Endothelial cell of umbilical vein (primary cell): Measurements from ENCODE around the gene TNP1. TPM values are rescaled to one million over a fixed set of nuclear protein-coding genes. Genes with fewer than 3 reads are reported as not detected.

ENCODE experiments used
- BruUV-seq: library from RNA; stranded (reverse); fragments of 400-500 nt; replicated peaks from 2 replicates; lab custom pipeline; 2021; lab: Mats Ljungman, UMichigan
- CTCF ChIA-PET: fragments of 300-600, 350-600 bp; sonication (Branson Sonifier 250); formaldehyde crosslinking; loops from one replicate; lab custom pipeline; 2021; ENCODE audit warnings: antibody characterized with exemption, inconsistent platforms; lab: Charles Lee
- POLR2A ChIA-PET: fragments of 300-600, 350-600 bp; sonication (Branson Sonifier 250); formaldehyde crosslinking; loops from one replicate; lab custom pipeline; 2021; ENCODE audit warnings: antibody characterized with exemption, inconsistent platforms; lab: Charles Lee
- DNase-seq: peaks from one replicate; pipeline ENCODE4 v3.0.0-alpha.2; 2011; ENCODE audit warnings: low read depth, low spot score
- FAIRE-seq: peaks from 2 replicates; lab custom pipeline; 2011; peaks lifted over from hg19 to GRCh38; lab: Jason Lieb, UNC
- H2AFZ ChIP-seq: 2 replicates; pipeline ENCODE4 v1.6.0; 2012; ENCODE audit warnings: low read depth, low read length, control low read depth, inconsistent platforms
- H3K27ac ChIP-seq: 2 replicates; pipeline ENCODE4 v1.5.1; 2011; ENCODE audit warnings: low read depth, mild to moderate bottlenecking, control low read depth, low read length, moderate library complexity; ENCODE audit not compliant: insufficient read depth
- H3K27me3 ChIP-seq, 2 experiments: 2 replicates each; pipeline versions ENCODE4 v1.6.0 to v1.6.1; 2011; ENCODE audit warnings: low read length in 2 of 2, mixed read lengths in 1 of 2; ENCODE audit not compliant: control insufficient read depth in 2 of 2, insufficient read depth in 2 of 2
- H3K36me3 ChIP-seq, 2 experiments: 2 replicates in 1 of 2; 3 replicates in 1 of 2; pipeline ENCODE4 v1.5.1; 2011; ENCODE audit warnings: low read length in 2 of 2, mild to moderate bottlenecking in 1 of 2, moderate library complexity in 1 of 2; ENCODE audit not compliant: control insufficient read depth in 2 of 2, insufficient read depth in 2 of 2; ENCODE audit errors: extremely low read depth in 1 of 2
- H3K4me1 ChIP-seq: 3 replicates; pipeline ENCODE4 v1.5.1; 2011; ENCODE audit warnings: mild to moderate bottlenecking, low read length; ENCODE audit not compliant: control insufficient read depth, insufficient read depth; ENCODE audit errors: extremely low read depth
- H3K4me2 ChIP-seq: 2 replicates; pipeline ENCODE4 v1.6.1; 2011; ENCODE audit warnings: low read length, control low read depth, mixed read lengths; ENCODE audit not compliant: insufficient read depth
- H3K4me3 ChIP-seq, 3 experiments: fragments of 200-600 bp in 1 of 3; sonication (generic), shearing (Covaris generic) in 1 of 3; replicated peaks in 1 of 3; 2 replicates each; pipeline ENCODE4 v1.5.1; 2011 to 2016; ENCODE audit warnings: control low read depth in 3 of 3, low read length in 3 of 3, mild to moderate bottlenecking in 2 of 3, inconsistent platforms in 1 of 3, low read depth in 1 of 3, moderate library complexity in 1 of 3; ENCODE audit not compliant: insufficient read depth in 1 of 3
- H3K79me2 ChIP-seq: 2 replicates; pipeline ENCODE4 v1.6.0; 2012; ENCODE audit warnings: low read length, inconsistent platforms; ENCODE audit not compliant: control insufficient read depth, insufficient read depth
- H3K9ac ChIP-seq: replicated peaks from 2 replicates; pipeline ENCODE3; 2011; ENCODE audit warnings: low read length, control low read depth; ENCODE audit not compliant: insufficient read depth; ENCODE audit errors: extremely low read depth
- H3K9me1 ChIP-seq: replicated peaks from 3 replicates; pipeline ENCODE4 v1.6.0; 2011; ENCODE audit warnings: mild to moderate bottlenecking, low read length; ENCODE audit not compliant: control insufficient read depth, insufficient read depth; ENCODE audit errors: extremely low read depth
- H3K9me3 ChIP-seq: replicated peaks from 2 replicates; pipeline ENCODE4 v1.5.1; 2012; ENCODE audit warnings: low read length, inconsistent platforms; ENCODE audit not compliant: control insufficient read depth, insufficient read depth
- H4K20me1 ChIP-seq: replicated peaks from 2 replicates; pipeline ENCODE3; 2011; ENCODE audit warnings: mild to moderate bottlenecking, low read length; ENCODE audit not compliant: control insufficient read depth, insufficient read depth; ENCODE audit errors: extremely low read depth
- EZH2 ChIP-seq: IDR thresholded peaks from 2 replicates; pipeline ENCODE4 v1.6.1; 2012; ENCODE audit warnings: borderline replicate concordance, low read depth, mild to moderate bottlenecking, moderate library complexity, low read length, inconsistent platforms; ENCODE audit not compliant: severe bottlenecking
- FOS ChIP-seq: IDR thresholded peaks from 2 replicates; pipeline ENCODE4 v1.6.1; 2011; ENCODE audit warnings: mild to moderate bottlenecking, low read length, moderate library complexity, borderline replicate concordance; ENCODE audit not compliant: insufficient read depth
- GATA2 ChIP-seq: IDR thresholded peaks from 2 replicates; pipeline ENCODE4 v1.7.0; 2011; ENCODE audit warnings: low read depth, mild to moderate bottlenecking, moderate library complexity, mixed read lengths, low read length; ENCODE audit not compliant: insufficient read length, insufficient read depth
- JUN ChIP-seq: IDR thresholded peaks from 2 replicates; pipeline ENCODE4 v1.6.1; 2011; ENCODE audit warnings: borderline replicate concordance, low read depth; ENCODE audit not compliant: insufficient read length, insufficient read depth
- MYC ChIP-seq: IDR thresholded peaks from one replicate; pipeline ENCODE4 v1.6.1; 2011; ENCODE audit warnings: mild to moderate bottlenecking, low read depth, low read length
- POLR2A ChIP-seq: IDR thresholded peaks from 2 replicates; pipeline ENCODE4 v1.6.1; 2012; ENCODE audit warnings: low read depth, mild to moderate bottlenecking, control low read depth, low read length
- POLR2AphosphoS5 ChIP-seq: IDR thresholded peaks from 2 replicates; pipeline ENCODE4 v1.6.1; 2012; ENCODE audit warnings: low read depth, mild to moderate bottlenecking, control low read depth, low read length, moderate library complexity; ENCODE audit not compliant: insufficient read depth
- dilution Hi-C: fragments of 300-500 bp; cut with MboI; formaldehyde crosslinking; loops from one replicate; pipeline ENCODE4 v1.15.0; 2019; ENCODE audit warnings: low sequenced_read_pairs; ENCODE audit not compliant: extremely low pct_ligation_motif_present
- intact Hi-C: fragments of 100-400 bp; cut with micrococcal nuclease; formaldehyde crosslinking; loops from one replicate; pipeline ENCODE4 v1.10.0; 2022
- polyA plus RNA-seq, 4 experiments: library from polyadenylated mRNA; depleted of rRNA in 3 of 4; stranded (reverse) in 3 of 4; unstranded in 1 of 4; fragments of >200 nt; gene quantifications; 2 replicates each; pipeline versions ENCODE4 v1.2.1 to v1.2.3, GENCODE V29; 2011 to 2012; ENCODE audit warnings: missing spikeins in 1 of 4
- total RNA-seq: library from RNA; stranded (reverse); gene quantifications from 2 replicates; pipeline ENCODE4 v1.2.3, GENCODE V29; 2021
- TF ChIP-seq, protein P1 (sequence below): IDR thresholded peaks from 2 replicates; pipeline ENCODE4 v1.6.1; 2011; ENCODE audit not compliant: insufficient read depth, insufficient read length
- TF ChIP-seq, protein P2 (sequence below), 2 donors: IDR thresholded peaks; 1 replicate in 1 of 2; 2 replicates in 1 of 2; pipeline ENCODE4 v1.5.1; 2011; ENCODE audit warnings: low read length in 2 of 2, mild to moderate bottlenecking in 2 of 2, moderate library complexity in 2 of 2, control low read depth in 1 of 2, inconsistent platforms in 1 of 2, low read depth in 1 of 2; ENCODE audit not compliant: insufficient read depth in 1 of 2; ENCODE audit errors: extremely low read depth in 1 of 2

Gene TNP1
- total and polyA plus RNA-seq, 2 donors (not counting 3 experiments of a cell fraction or from before 2014, with no cell fraction given) = not detected

DNA sequence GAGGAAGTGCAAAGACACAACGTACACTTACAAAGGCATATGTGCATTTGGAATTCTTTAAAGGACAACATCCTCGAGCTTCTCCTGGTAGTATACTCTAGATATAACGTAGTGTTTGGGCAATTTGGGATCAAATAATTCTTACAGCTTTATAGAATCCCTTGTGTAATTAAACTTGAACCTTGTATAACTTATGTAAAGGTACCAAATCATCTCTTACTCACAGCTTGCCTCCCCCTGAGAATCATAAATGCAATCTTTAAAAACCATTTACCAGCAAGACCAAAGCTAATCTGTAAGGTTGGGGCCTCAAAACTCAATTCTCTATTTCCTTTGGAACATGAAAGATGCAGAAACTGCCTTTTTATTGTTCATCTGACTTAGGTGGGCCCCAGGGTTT, 12.2 kb upstream of the TNP1 start:
- no peaks in the 10 kb centered on the region for H3K9me3 ChIP-seq
- no peak overlapping the region for H3K4me3 ChIP-seq
- no peaks in the 10 kb centered on the region for H4K20me1 ChIP-seq
- no peak overlapping the region for H3K9ac ChIP-seq
- DNase-seq = no peak
- ChIA-PET CTCF (interaction anchor here (1.2 kb wide), 1 partner anchor 294 kb away, joined by 4 read pairs; no protein-coding TSS in a partner anchor), POLR2A (no interaction called here)
- H3K27me3 ChIP-seq = no peaks in the 10 kb centered on the region
- no peaks in the 10 kb centered on the region for H3K79me2 ChIP-seq
- dilution Hi-C loops (no loop called here), intact Hi-C loops (no loop called here)
- FAIRE-seq = no peak
- BruUV-seq = no TSS peak
- H3K4me1 ChIP-seq = no peaks in the 10 kb centered on the region
- H2AFZ ChIP-seq = no peak overlapping the region
- H3K9me1 ChIP-seq = no peaks in the 10 kb centered on the region
- no peak overlapping the region for H3K4me2 ChIP-seq
- no peaks in the 10 kb centered on the region for H3K36me3 ChIP-seq
- TF ChIP-seq POLR2AphosphoS5 (no peak), JUN (no peak), MYC (no peak), EZH2 (no peak), GATA2 (no peak), POLR2A (no peak), FOS (no peak)
- TF ChIP-seq, protein P1, sequence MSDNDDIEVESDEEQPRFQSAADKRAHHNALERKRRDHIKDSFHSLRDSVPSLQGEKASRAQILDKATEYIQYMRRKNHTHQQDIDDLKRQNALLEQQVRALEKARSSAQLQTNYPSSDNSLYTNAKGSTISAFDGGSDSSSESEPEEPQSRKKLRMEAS = no peak
- TF ChIP-seq, protein P2, sequence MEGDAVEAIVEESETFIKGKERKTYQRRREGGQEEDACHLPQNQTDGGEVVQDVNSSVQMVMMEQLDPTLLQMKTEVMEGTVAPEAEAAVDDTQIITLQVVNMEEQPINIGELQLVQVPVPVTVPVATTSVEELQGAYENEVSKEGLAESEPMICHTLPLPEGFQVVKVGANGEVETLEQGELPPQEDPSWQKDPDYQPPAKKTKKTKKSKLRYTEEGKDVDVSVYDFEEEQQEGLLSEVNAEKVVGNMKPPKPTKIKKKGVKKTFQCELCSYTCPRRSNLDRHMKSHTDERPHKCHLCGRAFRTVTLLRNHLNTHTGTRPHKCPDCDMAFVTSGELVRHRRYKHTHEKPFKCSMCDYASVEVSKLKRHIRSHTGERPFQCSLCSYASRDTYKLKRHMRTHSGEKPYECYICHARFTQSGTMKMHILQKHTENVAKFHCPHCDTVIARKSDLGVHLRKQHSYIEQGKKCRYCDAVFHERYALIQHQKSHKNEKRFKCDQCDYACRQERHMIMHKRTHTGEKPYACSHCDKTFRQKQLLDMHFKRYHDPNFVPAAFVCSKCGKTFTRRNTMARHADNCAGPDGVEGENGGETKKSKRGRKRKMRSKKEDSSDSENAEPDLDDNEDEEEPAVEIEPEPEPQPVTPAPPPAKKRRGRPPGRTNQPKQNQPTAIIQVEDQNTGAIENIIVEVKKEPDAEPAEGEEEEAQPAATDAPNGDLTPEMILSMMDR (IDR thresholded peaks at IDR 0.05; ENCODE audit: extremely low read depth in 1 of 2, insufficient read depth in 1 of 2, low read depth in 1 of 2, low read length in 2 of 2) = no peak
- H3K27ac ChIP-seq = no peak overlapping the region
